ENCODE data around the gene KANSL1.

Gene KANSL1

GRCh38 chr17:45987706-45988105, 205.5 kb downstream of the KANSL1 start:
- in situ Hi-C loops (cut with MboI; ENCODE audit: low pct_unique_long_range_greater_than_20kb, low sequenced_read_pairs, unreplicated experiment): no loop called here
- no peak for TF ChIP-seq CTCF (IDR thresholded peaks at IDR 0.05; ENCODE audit: extremely low read depth, insufficient read depth, missing control alignments)
- no peak for DNase-seq (ENCODE audit: low spot score)

DNA sequence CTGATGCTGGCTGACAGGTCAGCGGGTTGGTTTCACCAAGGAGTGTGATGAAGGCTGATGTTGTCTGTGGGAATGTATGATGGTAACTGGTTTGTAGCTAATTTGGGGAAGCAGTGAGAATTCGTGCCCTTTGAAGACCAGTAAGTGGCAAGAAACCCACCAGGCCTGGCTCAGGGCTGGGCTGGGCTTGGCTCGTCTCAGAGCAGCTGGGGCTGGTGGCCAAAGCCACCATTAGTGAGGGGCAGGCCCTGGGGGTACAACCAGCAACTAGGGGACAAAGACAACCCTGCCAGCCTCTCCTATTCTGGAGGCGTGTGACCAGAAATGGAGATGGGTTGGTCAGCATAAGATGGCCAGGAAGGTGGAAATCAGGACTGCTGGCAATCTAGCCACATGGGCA, 207.2 kb downstream of the KANSL1 start:
- TF ChIP-seq CTCF (IDR thresholded peaks at IDR 0.05; ENCODE audit: extremely low read depth, insufficient read depth, missing control alignments): no peak
- in situ Hi-C loops (cut with MboI; ENCODE audit: low pct_unique_long_range_greater_than_20kb, low sequenced_read_pairs, unreplicated experiment): no loop called here
- no peak for DNase-seq (ENCODE audit: low spot score)

DNA sequence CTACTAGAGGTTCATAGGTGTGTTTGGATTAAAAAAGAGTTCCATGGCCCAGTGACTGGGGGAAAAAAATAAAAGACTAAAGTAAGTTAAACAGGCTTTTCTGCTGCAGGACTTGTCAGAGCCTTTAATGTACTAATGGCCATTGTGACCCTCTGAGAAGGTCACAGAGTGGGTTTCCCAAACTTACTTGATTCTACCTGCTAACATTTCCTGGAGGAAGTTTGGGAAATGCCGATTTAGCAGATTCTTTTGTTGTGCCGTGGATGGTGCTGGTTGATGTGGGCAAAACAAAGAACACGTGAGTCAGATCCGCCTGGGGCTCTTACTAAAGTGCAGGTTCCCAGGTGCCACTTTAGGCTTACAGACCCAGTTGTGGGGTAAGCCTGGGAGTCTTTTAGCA, 207.8 kb downstream of the KANSL1 start:
- TF ChIP-seq CTCF (IDR thresholded peaks at IDR 0.05; ENCODE audit: extremely low read depth, insufficient read depth, missing control alignments): no peak
- no peak for DNase-seq (ENCODE audit: low spot score)
- in situ Hi-C loops (cut with MboI; ENCODE audit: low pct_unique_long_range_greater_than_20kb, low sequenced_read_pairs, unreplicated experiment): no loop called here

DNA sequence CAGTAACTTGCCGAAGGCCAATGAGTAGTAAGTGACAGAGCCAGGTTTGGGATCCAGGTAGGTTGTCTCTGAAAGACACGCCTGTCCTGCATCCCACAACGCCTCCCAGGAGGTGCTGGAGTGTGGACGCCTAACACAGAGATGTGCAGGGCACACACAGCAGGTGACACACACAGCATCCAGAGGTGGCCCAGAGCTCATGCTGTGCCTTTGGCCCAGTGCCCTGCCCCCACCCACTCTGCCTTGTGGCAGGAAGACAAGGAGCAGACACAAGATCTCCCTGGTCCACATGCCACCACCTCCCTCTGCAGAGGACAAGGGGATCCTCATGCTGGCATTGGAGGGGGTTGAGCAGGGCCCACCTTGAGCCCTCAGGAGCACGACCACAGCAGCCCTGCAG, 208.9 kb downstream of the KANSL1 start:
- in situ Hi-C loops (cut with MboI; ENCODE audit: low pct_unique_long_range_greater_than_20kb, low sequenced_read_pairs, unreplicated experiment): no loop called here
- no peak for TF ChIP-seq CTCF (IDR thresholded peaks at IDR 0.05; ENCODE audit: extremely low read depth, insufficient read depth, missing control alignments)
- DNase-seq (ENCODE audit: low spot score): no peak

GRCh38 chr17:45983614-45984310, 209.5 kb downstream of the KANSL1 start:
- in situ Hi-C loops (cut with MboI; ENCODE audit: low pct_unique_long_range_greater_than_20kb, low sequenced_read_pairs, unreplicated experiment): no loop called here
- no peak for TF ChIP-seq CTCF (IDR thresholded peaks at IDR 0.05; ENCODE audit: extremely low read depth, insufficient read depth, missing control alignments)
- DNase-seq (ENCODE audit: low spot score): no peak

GRCh38 chr17:45982791-45983613, 210.2 kb downstream of the KANSL1 start:
- DNase-seq (ENCODE audit: low spot score): no peak
- no peak for TF ChIP-seq CTCF (IDR thresholded peaks at IDR 0.05; ENCODE audit: extremely low read depth, insufficient read depth, missing control alignments)

More at GRCh38 chr17:45982791-45983613, 210.2 kb downstream of the KANSL1 start:
- in situ Hi-C loops (cut with MboI; ENCODE audit: low pct_unique_long_range_greater_than_20kb, low sequenced_read_pairs, unreplicated experiment): no loop called here
